Keratinocyte (primary cell): ENCODE results near the gene MYO1E. TPM values are rescaled to one million over a fixed set of nuclear protein-coding genes. Genes with fewer than 3 reads are reported as not detected.

Experiments
- DNase-seq: peaks from one replicate; pipeline ENCODE4 v3.0.0-alpha.2; 2011; ENCODE audit warnings: low read depth, missing footprints, low spot score
- FAIRE-seq: peaks from 2 replicates; lab custom pipeline; 2011; peaks lifted over from hg19 to GRCh38; lab: Jason Lieb, UNC
- H2AFZ ChIP-seq: 2 replicates; pipeline ENCODE4 v1.6.0; 2012; ENCODE audit warnings: low read length, control low read depth, inconsistent platforms; ENCODE audit not compliant: control insufficient read depth
- H3K27ac ChIP-seq: 2 replicates; pipeline ENCODE4 v1.5.1; 2011; ENCODE audit warnings: low read length; ENCODE audit not compliant: control insufficient read depth, insufficient read depth
- H3K27me3 ChIP-seq: 3 replicates; pipeline ENCODE4 v1.6.0; 2011; ENCODE audit warnings: low read length; ENCODE audit not compliant: control insufficient read depth, insufficient read depth; ENCODE audit errors: extremely low read depth
- H3K36me3 ChIP-seq, 2 experiments: 2 replicates in 1 of 2; 3 replicates in 1 of 2; pipeline ENCODE4 v1.5.1; 2011; ENCODE audit warnings: low read length in 2 of 2, mild to moderate bottlenecking in 1 of 2; ENCODE audit not compliant: control insufficient read depth in 2 of 2, insufficient read depth in 2 of 2; ENCODE audit errors: extremely low read depth in 1 of 2
- H3K4me1 ChIP-seq: 3 replicates; pipeline ENCODE4 v1.5.1; 2011; ENCODE audit warnings: low read length; ENCODE audit not compliant: control insufficient read depth, insufficient read depth; ENCODE audit errors: extremely low read depth
- H3K4me2 ChIP-seq: 3 replicates; pipeline ENCODE4 v1.6.0; 2011; ENCODE audit warnings: low read depth, low read length; ENCODE audit not compliant: control insufficient read depth, insufficient read depth; ENCODE audit errors: extremely low read depth
- H3K4me3 ChIP-seq, 3 experiments: fragments of 200-600 bp in 1 of 3; sonication (generic) in 1 of 3; 2 replicates in 2 of 3; 3 replicates in 1 of 3; pipeline ENCODE4 v1.5.1; 2011 to 2016; ENCODE audit warnings: low read length in 3 of 3, mild to moderate bottlenecking in 3 of 3, control low read depth in 2 of 3, inconsistent platforms in 1 of 3, low read depth in 1 of 3, mixed read lengths in 1 of 3, mixed run types in 1 of 3, moderate library complexity in 1 of 3; ENCODE audit not compliant: control insufficient read depth in 2 of 3, insufficient read depth in 2 of 3; ENCODE audit errors: extremely low read depth in 1 of 3
- H3K79me2 ChIP-seq: 2 replicates; pipeline ENCODE4 v1.6.0; 2012; ENCODE audit warnings: low read length; ENCODE audit not compliant: control insufficient read depth, insufficient read depth
- H3K9ac ChIP-seq: 3 replicates; pipeline ENCODE4 v1.6.0; 2011; ENCODE audit warnings: low read length; ENCODE audit not compliant: control insufficient read depth, insufficient read depth; ENCODE audit errors: extremely low read depth
- H3K9me1 ChIP-seq: 3 replicates; pipeline ENCODE4 v1.6.0; 2011; ENCODE audit warnings: low read length; ENCODE audit not compliant: control insufficient read depth, insufficient read depth; ENCODE audit errors: extremely low read depth
- H3K9me3 ChIP-seq: 2 replicates; pipeline ENCODE4 v1.5.1; 2012; ENCODE audit warnings: low read depth, low read length; ENCODE audit not compliant: control insufficient read depth
- H4K20me1 ChIP-seq: 3 replicates; pipeline ENCODE4 v1.6.0; 2011; ENCODE audit warnings: low read length; ENCODE audit not compliant: control insufficient read depth, insufficient read depth; ENCODE audit errors: extremely low read depth
- EZH2 ChIP-seq: IDR thresholded peaks from one replicate; pipeline ENCODE4 v1.6.1; 2012; ENCODE audit warnings: inconsistent platforms, mild to moderate bottlenecking, low read length, moderate library complexity
- dilution Hi-C: fragments of 300-500 bp; cut with MboI; formaldehyde crosslinking; loops from one replicate; pipeline ENCODE4 v1.7.0; 2020; ENCODE audit warnings: low sequenced_read_pairs; ENCODE audit not compliant: extremely low pct_ligation_motif_present
- polyA plus RNA-seq, 5 experiments: library from polyadenylated mRNA; depleted of rRNA in 3 of 5; stranded (reverse) in 3 of 5; stranded (forward) in 1 of 5; unstranded in 1 of 5; fragments of >200 nt; gene quantifications; 1 replicate in 1 of 5; 2 replicates in 3 of 5; 3 replicates in 1 of 5; pipeline versions ENCODE4 v1.2.1 to v1.2.3, GENCODE V29; 2011 to 2012; ENCODE audit warnings: missing spikeins in 2 of 5, low read depth in 1 of 5, low replicate concordance in 1 of 5
- TF ChIP-seq, protein P1 (sequence below), 3 experiments: IDR thresholded peaks in 1 of 3; conservative IDR thresholded peaks in 1 of 3; optimal IDR thresholded peaks in 1 of 3; 2 replicates in 2 of 3; 3 replicates in 1 of 3; pipeline versions ENCODE3 to v1.5.1; 2011; ENCODE audit warnings: low read length in 3 of 3, mild to moderate bottlenecking in 3 of 3, moderate library complexity in 2 of 3, control low read depth in 1 of 3, inconsistent platforms in 1 of 3; ENCODE audit not compliant: insufficient read depth in 2 of 3; ENCODE audit errors: extremely low read depth in 1 of 3

Gene MYO1E
- polyA plus RNA-seq, 1 donor (not counting 4 experiments of a cell fraction or from before 2014, with no cell fraction given), result 213 TPM

DNA sequence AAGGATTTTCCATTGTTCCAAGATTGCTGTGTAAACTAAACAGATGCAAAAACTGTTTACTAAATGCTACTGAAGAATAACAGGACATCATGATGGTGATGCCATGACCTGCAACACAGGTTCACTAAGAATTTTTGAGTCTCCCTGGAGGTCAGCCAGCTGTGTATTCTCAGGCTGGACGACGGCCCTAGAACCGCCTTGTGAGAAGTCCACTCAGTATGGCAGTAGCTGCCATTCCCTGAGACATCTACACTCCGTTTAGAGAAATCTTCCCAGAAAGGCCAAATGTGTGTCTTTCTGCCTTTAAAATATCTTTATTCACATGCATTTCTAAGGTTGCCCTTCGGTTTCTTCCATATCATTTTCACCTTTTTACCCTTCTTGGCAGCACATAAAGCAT, 63.3 kb downstream of the MYO1E start:
- dilution Hi-C loops, result no loop called here

DNA sequence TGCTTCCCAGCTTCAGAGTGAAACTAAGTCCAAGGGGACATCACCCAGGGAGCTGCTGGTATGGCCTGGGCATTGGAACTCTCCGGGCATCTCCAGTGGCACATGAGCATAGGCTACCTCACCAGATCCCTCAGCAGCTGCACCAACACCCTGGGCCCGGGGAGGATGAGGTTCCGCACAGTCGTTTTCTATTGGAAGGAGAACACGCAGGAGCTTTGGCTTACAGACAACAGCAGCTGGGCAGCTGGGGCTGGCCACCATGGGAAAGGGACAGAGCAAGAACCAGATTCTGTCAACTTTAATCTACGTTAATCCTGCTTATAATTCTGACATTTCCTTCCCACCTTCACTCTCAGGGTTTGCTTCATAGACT, 65.5 kb downstream of the MYO1E start:
- H4K20me1 ChIP-seq, result peaks cover 4% of the 10 kb centered on the region

More for the DNA sequence above, 63.3 kb downstream of the MYO1E start:
- DNase-seq, result no peak
- H3K9me1 ChIP-seq, result peaks cover 3% of the 10 kb centered on the region
- H2AFZ ChIP-seq, result no peak overlapping the region
- H3K4me1 ChIP-seq, result peaks cover 41% of the 10 kb centered on the region
- peaks cover 6% of the 10 kb centered on the region for H4K20me1 ChIP-seq
- H3K27ac ChIP-seq, result no peak overlapping the region
- no peak overlapping the region for H3K4me2 ChIP-seq
- H3K79me2 ChIP-seq, result peaks cover 93% of the 10 kb centered on the region
- peaks cover 0 to 1% of the 10 kb centered on the region in 2 experiments for H3K36me3 ChIP-seq
- H3K9me3 ChIP-seq, result no peaks in the 10 kb centered on the region
- H3K27me3 ChIP-seq, result no peaks in the 10 kb centered on the region
- FAIRE-seq, result no peak
- no peak overlapping the region for H3K9ac ChIP-seq
- TF ChIP-seq, protein P1, sequence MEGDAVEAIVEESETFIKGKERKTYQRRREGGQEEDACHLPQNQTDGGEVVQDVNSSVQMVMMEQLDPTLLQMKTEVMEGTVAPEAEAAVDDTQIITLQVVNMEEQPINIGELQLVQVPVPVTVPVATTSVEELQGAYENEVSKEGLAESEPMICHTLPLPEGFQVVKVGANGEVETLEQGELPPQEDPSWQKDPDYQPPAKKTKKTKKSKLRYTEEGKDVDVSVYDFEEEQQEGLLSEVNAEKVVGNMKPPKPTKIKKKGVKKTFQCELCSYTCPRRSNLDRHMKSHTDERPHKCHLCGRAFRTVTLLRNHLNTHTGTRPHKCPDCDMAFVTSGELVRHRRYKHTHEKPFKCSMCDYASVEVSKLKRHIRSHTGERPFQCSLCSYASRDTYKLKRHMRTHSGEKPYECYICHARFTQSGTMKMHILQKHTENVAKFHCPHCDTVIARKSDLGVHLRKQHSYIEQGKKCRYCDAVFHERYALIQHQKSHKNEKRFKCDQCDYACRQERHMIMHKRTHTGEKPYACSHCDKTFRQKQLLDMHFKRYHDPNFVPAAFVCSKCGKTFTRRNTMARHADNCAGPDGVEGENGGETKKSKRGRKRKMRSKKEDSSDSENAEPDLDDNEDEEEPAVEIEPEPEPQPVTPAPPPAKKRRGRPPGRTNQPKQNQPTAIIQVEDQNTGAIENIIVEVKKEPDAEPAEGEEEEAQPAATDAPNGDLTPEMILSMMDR (optimal IDR thresholded peaks at IDR 0.05 in 1 of 3, IDR thresholded peaks at IDR 0.05 in 1 of 3, conservative IDR thresholded peaks at IDR 0.05 in 1 of 3; ENCODE audit: extremely low read depth in 1 of 3, insufficient read depth in 2 of 3, low read length in 3 of 3), result no peak
- TF ChIP-seq EZH2, result no peak
- no peak overlapping the region for H3K4me3 ChIP-seq

More for the DNA sequence above, 65.5 kb downstream of the MYO1E start:
- no peak overlapping the region for H3K4me2 ChIP-seq
- H3K9me3 ChIP-seq, result no peaks in the 10 kb centered on the region
- no peak overlapping the region for H2AFZ ChIP-seq
- peaks cover 0 to 1% of the 10 kb centered on the region in 2 experiments for H3K36me3 ChIP-seq
- no peak overlapping the region for H3K4me3 ChIP-seq
- no peak overlapping the region for H3K9ac ChIP-seq
- peaks cover 27% of the 10 kb centered on the region for H3K4me1 ChIP-seq
- DNase-seq, result no peak
- H3K9me1 ChIP-seq, result no peaks in the 10 kb centered on the region
- no peaks in the 10 kb centered on the region for H3K27me3 ChIP-seq
- no peak for FAIRE-seq
- H3K79me2 ChIP-seq, result peaks cover 93% of the 10 kb centered on the region
- dilution Hi-C loops, result no loop called here
- TF ChIP-seq, protein P1 (optimal IDR thresholded peaks at IDR 0.05 in 1 of 3, IDR thresholded peaks at IDR 0.05 in 1 of 3, conservative IDR thresholded peaks at IDR 0.05 in 1 of 3; ENCODE audit: extremely low read depth in 1 of 3, insufficient read depth in 2 of 3, low read length in 3 of 3), result no peak
- TF ChIP-seq EZH2, result no peak
- peak overlapping the region; percentile 57 for H3K27ac ChIP-seq
